NCI-H345 (cell line): Measurements from ENCODE around the gene NCOA1.
"Not testable (repeated sequence)": the region's sequence is repeated elsewhere in the genome, so short reads cannot be mapped to it uniquely, and the experiment has no call there.

Experiments used
- DNase-seq: peaks from one replicate; lab custom pipeline; 2025; lab: John Stamatoyannopoulos, UW

The NCOA1 gene

DNA sequence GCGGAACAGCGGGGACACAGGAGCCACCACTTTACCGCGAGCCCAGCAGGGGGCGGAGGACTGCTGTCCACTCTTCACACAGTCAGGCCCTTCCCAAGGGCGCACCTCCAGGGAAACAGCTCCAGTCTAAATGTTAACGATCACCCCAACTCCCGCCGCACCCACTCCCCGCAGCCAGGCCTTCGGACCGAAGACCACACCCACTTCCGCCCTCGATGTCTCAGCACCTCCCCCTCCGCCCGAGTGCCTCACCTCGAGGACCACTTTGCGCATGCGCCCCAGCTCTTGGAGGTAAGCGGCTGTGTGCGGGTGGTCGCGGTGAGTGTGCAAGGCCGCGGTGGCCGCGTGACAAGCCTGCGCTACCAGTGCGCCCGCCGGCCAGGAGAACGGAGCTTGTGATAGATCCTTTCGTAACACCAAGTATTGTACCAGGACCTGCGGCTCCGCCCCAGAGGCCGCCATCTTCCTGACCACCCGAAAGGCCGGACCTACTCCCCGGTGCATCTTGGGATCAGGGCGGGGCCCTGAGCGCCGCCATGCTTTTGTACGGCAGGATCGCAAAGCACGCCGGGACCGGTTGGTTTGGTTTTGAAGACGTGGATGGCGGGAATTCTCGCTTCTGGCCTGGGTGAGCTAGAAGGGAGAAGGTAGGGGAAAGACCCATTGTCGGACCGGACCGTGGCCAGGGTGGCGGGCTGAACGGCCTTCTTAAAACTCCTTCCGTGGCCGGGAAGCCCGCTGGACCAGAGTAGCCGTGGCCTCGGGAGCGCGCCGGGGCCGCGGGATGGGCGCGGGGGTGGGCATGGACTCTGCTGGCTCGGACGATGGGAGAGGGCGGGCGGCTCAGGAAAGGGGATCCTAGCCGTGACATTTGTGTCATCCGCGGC, 302.1 kb downstream of the NCOA1 start, which contains the start of the genes CENPO and PTRHD1:
CENPO (plus strand) TSS at position 552 of the 887 bp plus-strand sequence. CDS start 495 bp downstream, outside the sequence.
PTRHD1 (minus strand) TSS at position 518 of the 887 bp plus-strand sequence; CDS start at position 504, 14 bp downstream.
- DNase-seq = peak; percentile 98

GRCh38 chr2:24793761-24794435, 302.8 kb downstream of the NCOA1 start:
- DNase-seq = peak; percentile 47

DNA sequence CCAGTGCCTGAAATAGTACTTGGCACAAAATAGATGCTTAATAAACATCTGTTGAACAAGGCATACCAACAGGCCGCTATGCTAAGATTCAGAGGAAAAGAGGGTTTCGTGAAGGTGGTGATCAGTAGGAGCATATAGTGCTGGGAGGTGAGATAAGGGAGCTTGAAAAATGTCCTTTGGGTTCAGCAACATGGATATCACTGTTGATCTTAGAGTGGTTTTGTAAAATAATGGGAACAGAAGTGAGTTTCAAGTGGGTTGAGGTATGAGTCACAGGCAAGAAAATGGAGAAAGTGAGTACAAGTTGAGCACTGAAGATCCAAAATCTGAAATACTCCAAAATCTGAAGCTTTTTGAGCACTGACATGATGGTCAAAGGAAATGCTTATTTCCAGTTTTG, 306.6 kb downstream of the NCOA1 start:
- DNase-seq = no peak

- DNase-seq = not testable (repeated sequence)
These were observed 309.4 kb downstream of the NCOA1 start for GRCh38 chr2:24800487-24800886.

DNA sequence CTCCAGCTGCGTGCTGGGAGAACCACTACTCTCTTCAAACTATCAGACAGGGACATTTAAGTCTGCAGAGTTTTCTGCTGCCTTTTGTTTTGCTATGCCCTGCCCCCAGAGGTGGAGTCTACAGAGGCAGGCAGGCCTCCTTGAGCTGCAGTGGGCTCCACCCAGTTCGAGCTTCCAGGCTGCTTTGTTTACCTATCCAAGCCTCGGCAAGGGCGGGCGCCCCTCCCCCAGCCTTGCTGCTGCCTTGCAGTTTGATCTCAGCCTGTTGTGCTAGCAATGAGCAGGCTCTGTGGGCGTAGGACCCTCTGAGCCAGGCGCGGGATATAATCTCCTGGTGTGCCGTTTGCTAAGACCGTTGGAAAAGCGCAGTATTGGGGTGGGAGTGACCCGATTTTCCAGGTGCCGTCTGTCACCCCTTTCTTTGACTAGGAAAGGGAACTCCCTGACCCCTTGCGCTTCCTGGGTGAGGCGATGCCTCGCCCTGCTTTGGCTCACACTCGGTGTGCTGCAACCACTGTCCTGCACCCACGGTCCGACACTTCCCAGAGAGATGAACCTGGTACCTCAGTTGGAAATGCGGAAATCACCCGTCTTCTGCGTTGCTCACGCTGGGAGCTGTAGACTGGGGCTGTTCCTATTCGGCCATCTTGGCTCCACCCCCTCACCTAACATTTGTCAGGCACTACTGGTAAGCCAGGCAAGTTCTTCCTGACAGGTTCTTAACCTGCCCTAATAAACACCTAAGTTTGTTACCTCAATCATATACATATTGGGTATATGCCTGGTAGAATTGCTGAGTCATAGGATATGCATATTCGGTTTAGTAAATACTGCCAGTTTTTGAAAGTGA, 315.0 kb downstream of the NCOA1 start:
- DNase-seq = peak; percentile 20

DNA sequence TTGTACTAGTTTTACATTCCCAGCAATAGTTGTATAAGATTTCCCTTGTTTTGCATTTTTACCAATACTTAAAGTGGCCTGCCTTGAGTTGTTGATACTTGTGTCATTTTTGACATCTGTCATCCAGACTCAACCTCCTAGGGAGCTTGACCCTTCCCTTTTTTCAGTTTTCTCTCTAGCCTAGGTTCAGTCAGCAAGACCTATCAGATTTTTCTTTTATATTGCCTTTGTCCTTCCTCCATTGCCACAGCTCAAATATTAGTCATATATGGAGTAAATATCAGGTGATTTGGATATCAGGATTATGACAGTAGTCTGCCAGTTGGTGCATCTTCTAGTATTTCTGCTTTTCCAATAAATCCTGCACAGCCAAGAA, 315.6 kb downstream of the NCOA1 start:
- no peak for DNase-seq

GRCh38 chr2:24809316-24810007, 318.4 kb downstream of the NCOA1 start:
- no peak for DNase-seq

GRCh38 chr2:24813691-24814137, 322.7 kb downstream of the NCOA1 start:
- no peak for DNase-seq

DNA sequence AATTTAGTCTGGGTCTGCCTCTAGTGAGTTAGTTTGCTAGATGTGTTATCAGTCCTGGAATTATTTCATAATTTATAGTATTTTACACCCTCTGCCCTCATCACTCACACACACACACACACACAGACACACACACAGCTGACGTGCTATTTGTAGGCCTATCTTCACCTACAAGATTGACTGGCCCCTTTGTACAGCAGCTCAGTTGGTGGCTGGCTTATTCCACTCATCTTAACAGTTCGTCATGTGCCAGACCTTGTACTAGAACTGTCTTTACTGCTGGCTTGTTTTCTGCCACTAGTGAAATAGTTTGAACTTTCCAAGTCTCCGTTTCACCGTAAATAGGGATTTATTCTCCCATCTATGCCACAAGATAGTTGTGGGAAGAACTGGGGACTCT, 323.5 kb downstream of the NCOA1 start:
- DNase-seq = no peak

DNA sequence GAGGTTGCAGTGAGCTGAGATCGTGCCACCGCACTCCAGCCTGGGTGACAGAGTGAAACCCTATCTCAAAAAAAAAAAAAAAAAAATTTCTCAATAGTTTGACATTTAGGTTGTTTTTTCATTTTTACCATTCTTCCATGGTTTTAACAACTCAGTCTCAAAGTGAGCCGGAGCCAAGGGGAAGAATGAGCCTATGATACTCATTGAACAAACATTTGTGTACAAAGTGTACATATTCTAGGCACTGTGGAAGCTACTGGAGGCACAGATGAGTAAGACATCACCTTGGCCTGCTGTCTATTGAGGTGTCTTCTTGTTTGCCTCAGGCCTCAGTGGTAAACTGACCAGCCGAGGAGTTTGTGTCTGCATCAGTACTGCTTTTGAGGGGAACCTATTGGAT, 324.1 kb downstream of the NCOA1 start:
- DNase-seq = no peak

DNA sequence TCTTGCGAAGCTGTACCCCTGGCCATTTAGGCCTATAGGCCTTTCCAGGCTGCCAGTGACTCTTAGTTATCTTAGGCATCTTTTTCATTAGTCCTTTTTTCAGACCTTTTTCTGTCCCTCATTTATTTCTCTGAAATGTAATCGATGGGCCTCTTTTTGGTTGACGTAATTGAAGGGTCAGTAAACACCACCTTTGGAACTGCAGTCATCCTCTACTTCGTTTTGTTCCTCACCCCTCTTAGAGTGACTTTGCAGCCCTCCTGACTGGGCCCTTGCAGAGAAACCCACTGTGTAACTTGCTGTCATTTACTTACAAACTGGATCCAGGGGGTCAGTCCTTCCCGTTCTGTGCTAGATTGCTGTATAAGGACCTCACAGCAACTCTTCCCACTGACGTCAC, 325.4 kb downstream of the NCOA1 start:
- DNase-seq = no peak

- DNase-seq = no peak
These were observed 325.8 kb downstream of the NCOA1 start for GRCh38 chr2:24816884-24817283.

- DNase-seq = no peak
These were observed 327.7 kb downstream of the NCOA1 start for GRCh38 chr2:24818721-24819167.

GRCh38 chr2:24819442-24820174, 328.6 kb downstream of the NCOA1 start:
- no peak for DNase-seq

- DNase-seq = no peak
These were observed 329.1 kb downstream of the NCOA1 start for GRCh38 chr2:24820175-24820513.
